Stomach smooth muscle (tissue), 2 donors: Measurements from ENCODE around the gene CRLF1.

Experiments
- H3K27ac ChIP-seq: one replicate; pipeline ENCODE4 v1.7.0; 2013; ENCODE audit warnings: mild to moderate bottlenecking, low read length, inconsistent platforms
- H3K27me3 ChIP-seq, 2 donors: one replicate each; pipeline ENCODE4 v1.7.0; 2013; ENCODE audit warnings: low read length in 2 of 2; ENCODE audit not compliant: insufficient read depth in 2 of 2, control insufficient read depth in 1 of 2
- H3K36me3 ChIP-seq, 2 donors: one replicate each; pipeline ENCODE4 v1.7.0; 2013; ENCODE audit warnings: low read length in 2 of 2; ENCODE audit not compliant: control insufficient read depth in 2 of 2, insufficient read depth in 2 of 2
- H3K4me1 ChIP-seq: one replicate; pipeline ENCODE4 v1.7.0; 2013; ENCODE audit warnings: low read length; ENCODE audit not compliant: control insufficient read depth, insufficient read depth
- H3K4me3 ChIP-seq, 2 donors: one replicate each; pipeline ENCODE4 v1.7.0; 2013; ENCODE audit warnings: low read length in 2 of 2
- H3K9ac ChIP-seq, 2 donors: one replicate each; pipeline ENCODE4 v1.7.0; 2013; ENCODE audit warnings: low read length in 2 of 2, mild to moderate bottlenecking in 1 of 2
- H3K9me3 ChIP-seq, 2 donors: one replicate each; pipeline ENCODE4 v1.7.0; 2013; ENCODE audit warnings: low read length in 2 of 2; ENCODE audit not compliant: control insufficient read depth in 2 of 2
- donor health status: healthy.
- donor health status: Pancreatic carcinoma.

Gene CRLF1

GRCh38 chr19:18589380-18590272, 17.0 kb downstream of the CRLF1 start:
- peak overlapping the region; percentile 49 for H3K27ac ChIP-seq
- H3K27me3 ChIP-seq = no peaks in the 10 kb centered on the region
- peaks cover 0 to 3% of the 10 kb centered on the region in 2 donors for H3K36me3 ChIP-seq
- H3K4me3 ChIP-seq = peak overlapping the region; percentile 73 to 85
- H3K9me3 ChIP-seq = no peaks in the 10 kb centered on the region
- H3K4me1 ChIP-seq = peaks cover 34% of the 10 kb centered on the region
- H3K9ac ChIP-seq = peak overlapping the region; percentile 60

DNA sequence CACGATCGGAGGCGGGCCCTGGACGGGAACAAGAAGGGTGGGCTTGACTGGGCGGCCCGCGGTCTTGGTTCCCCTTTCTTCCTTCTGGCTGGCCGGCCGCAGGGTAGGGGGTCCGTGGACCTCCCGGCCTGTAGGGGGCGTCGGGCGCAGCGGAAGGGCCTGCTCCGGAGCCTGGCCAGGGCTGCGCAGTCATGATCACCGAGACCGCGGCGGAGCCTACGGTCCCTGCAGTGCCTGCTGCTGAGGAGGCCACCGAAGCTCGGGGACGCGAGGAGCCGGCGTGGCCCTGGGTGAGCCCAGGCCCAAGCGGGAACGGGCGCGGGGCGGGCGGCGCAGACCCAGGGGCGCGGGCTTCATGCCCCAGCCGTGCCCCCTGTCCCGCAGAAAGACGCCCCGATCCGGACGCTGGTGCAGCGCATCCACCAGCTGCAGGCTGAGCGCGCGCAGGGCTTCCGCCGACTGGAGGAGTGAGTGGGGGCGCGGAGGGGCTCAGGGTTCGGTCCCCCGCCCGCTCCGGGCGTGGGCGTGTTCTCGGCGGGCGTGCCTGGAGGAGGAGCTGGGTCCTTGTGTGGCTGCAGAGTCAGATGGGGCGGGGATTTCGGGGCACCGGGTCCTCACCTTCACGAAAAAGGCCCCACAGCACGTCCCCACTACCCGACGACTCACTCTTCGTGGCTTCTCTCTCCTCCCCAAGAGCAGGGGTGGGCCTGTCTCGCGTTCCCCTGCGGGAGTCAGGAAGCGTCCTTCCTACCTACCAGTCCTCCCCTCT, 17.8 kb downstream of the CRLF1 start, which contains the start of gene REX1BD:
TSS of gene REX1BD (plus strand) at position 188 of the 769 bp plus-strand sequence. CDS start at position 192, 4 bp downstream.
- Histone ChIP-seq H3K36me3 (peaks cover 0 to 3% of the 10 kb centered on the region in 2 donors), H3K4me3 (peak within 1 kb of the TSS; percentile 73 to 85), H3K4me1 (peaks cover 29% of the 10 kb centered on the region), H3K9me3 (no peaks in the 10 kb centered on the region), H3K27ac (peak within 1 kb of the TSS; percentile 49), H3K9ac (peak within 1 kb of the TSS; percentile 60 to 62), H3K27me3 (no peaks in the 10 kb centered on the region)

- H3K36me3 ChIP-seq = peaks cover 0 to 3% of the 10 kb centered on the region in 2 donors
- H3K9me3 ChIP-seq = no peaks in the 10 kb centered on the region
- peak overlapping the region; percentile 49 for H3K27ac ChIP-seq
- no peaks in the 10 kb centered on the region for H3K27me3 ChIP-seq
- H3K4me1 ChIP-seq = peaks cover 29% of the 10 kb centered on the region
- peak overlapping the region; percentile 73 to 85 for H3K4me3 ChIP-seq
- H3K9ac ChIP-seq = peak overlapping the region; percentile 60 to 62
Measured at GRCh38 chr19:18587962-18588610, 18.5 kb downstream of the CRLF1 start.

DNA sequence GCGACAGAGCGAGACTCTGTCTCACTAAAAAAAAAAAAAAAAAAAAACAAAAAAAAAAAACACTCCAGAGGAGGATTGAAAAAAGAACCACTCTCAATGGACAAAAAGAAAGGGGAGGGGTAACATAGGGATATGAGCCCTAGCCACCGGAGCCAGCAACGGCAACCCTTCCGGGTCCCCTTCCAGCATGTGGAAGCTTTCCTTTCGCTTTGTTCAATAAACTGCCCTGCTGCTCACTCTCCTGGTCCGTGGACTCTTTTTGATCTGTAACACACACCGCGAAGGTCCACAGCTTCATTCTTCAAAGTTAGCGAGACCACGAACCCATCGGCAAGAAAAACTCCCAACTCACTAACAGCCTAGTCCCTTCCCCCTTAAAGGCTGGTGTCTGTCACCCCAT, 19.0 kb downstream of the CRLF1 start:
- Histone ChIP-seq H3K9me3 (no peaks in the 10 kb centered on the region), H3K36me3 (peaks cover 0 to 3% of the 10 kb centered on the region in 2 donors), H3K4me1 (peaks cover 29% of the 10 kb centered on the region), H3K27ac (peak overlapping the region; percentile 49), H3K4me3 (peak overlapping the region in 1 of 2 donors; percentile 85), H3K9ac (no peak overlapping the region), H3K27me3 (no peaks in the 10 kb centered on the region)

GRCh38 chr19:18586306-18586705, 20.3 kb downstream of the CRLF1 start:
- Histone ChIP-seq H3K4me3 (no peak overlapping the region), H3K4me1 (peaks cover 29% of the 10 kb centered on the region), H3K9ac (no peak overlapping the region)

DNA sequence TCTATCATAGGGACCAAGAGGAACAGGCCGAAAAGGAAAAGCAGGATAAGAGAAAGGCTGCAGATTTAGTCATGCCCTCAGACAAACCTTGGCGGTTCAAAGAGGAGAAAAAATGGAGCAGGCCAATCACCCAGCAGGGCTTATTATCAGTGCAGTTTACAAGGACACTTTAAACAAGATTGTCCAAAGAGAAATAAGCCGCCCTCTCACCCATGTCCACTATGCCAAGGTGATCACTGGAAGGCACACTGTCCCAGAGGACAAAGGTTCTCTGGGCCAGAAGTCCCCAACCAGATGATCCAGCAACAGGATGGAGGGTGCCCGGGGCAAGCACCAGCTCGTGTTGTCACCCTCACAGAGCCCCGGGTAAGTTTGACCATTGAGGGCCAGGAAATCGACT, 26.3 kb downstream of the CRLF1 start:
- Histone ChIP-seq H3K4me1 (no peaks in the 10 kb centered on the region), H3K4me3 (no peak overlapping the region), H3K36me3 (peaks cover 6 to 16% of the 10 kb centered on the region in 2 donors), H3K27me3 (no peaks in the 10 kb centered on the region), H3K9ac (no peak overlapping the region), H3K27ac (no peak overlapping the region), H3K9me3 (no peaks in the 10 kb centered on the region)

More at GRCh38 chr19:18586306-18586705, 20.3 kb downstream of the CRLF1 start:
- no peak overlapping the region for H3K27ac ChIP-seq
- H3K9me3 ChIP-seq = no peaks in the 10 kb centered on the region
- no peaks in the 10 kb centered on the region for H3K27me3 ChIP-seq
- peaks cover 0 to 3% of the 10 kb centered on the region in 2 donors for H3K36me3 ChIP-seq

GRCh38 chr19:18577365-18577914, 29.2 kb downstream of the CRLF1 start:
- H3K27me3 ChIP-seq = no peaks in the 10 kb centered on the region
- no peak overlapping the region for H3K27ac ChIP-seq
- H3K9me3 ChIP-seq = no peaks in the 10 kb centered on the region
- no peak overlapping the region for H3K4me3 ChIP-seq
- peaks cover 20 to 32% of the 10 kb centered on the region in 2 donors for H3K36me3 ChIP-seq
- no peak overlapping the region for H3K9ac ChIP-seq
- peaks cover 12% of the 10 kb centered on the region for H3K4me1 ChIP-seq

GRCh38 chr19:18576383-18576782, 30.2 kb downstream of the CRLF1 start:
- Histone ChIP-seq H3K9ac (no peak overlapping the region), H3K9me3 (no peaks in the 10 kb centered on the region), H3K4me1 (peaks cover 15% of the 10 kb centered on the region), H3K27me3 (no peaks in the 10 kb centered on the region), H3K36me3 (peaks cover 20 to 32% of the 10 kb centered on the region in 2 donors), H3K4me3 (no peak overlapping the region), H3K27ac (no peak overlapping the region)

GRCh38 chr19:18574691-18575291, 31.8 kb downstream of the CRLF1 start:
- Histone ChIP-seq H3K27me3 (no peaks in the 10 kb centered on the region), H3K27ac (no peak overlapping the region), H3K9me3 (no peaks in the 10 kb centered on the region), H3K4me3 (no peak overlapping the region), H3K9ac (no peak overlapping the region), H3K4me1 (peaks cover 15% of the 10 kb centered on the region), H3K36me3 (peaks cover 20 to 32% of the 10 kb centered on the region in 2 donors)
